Right lobe of liver (tissue), 4 donors: ENCODE measurements around the gene MAG.

Experiments
- POLR2A ChIP-seq: fragments of 450-650 bp; IDR thresholded peaks from one replicate; pipeline ENCODE4 v1.6.1; 2017; ENCODE audit warnings: antibody characterized with exemption, mild to moderate bottlenecking
- TF ChIP-seq, protein P1 (sequence below), 4 donors: fragments of 200-600 bp in 3 of 4; fragments of 450-650 bp in 1 of 4; IDR thresholded peaks; one replicate each; pipeline versions ENCODE4 v1.5.1 to v1.8.0; 2016 to 2022; ENCODE audit warnings: antibody characterized with exemption in 4 of 4, mild to moderate bottlenecking in 2 of 4
- donor health status: DM: no; HTN: no; CAD: no.
- donor health status: DM: no; HTN: no; CAD: no.
- donor health status: DM: no; HTN: yes; CAD: no.

DNA sequence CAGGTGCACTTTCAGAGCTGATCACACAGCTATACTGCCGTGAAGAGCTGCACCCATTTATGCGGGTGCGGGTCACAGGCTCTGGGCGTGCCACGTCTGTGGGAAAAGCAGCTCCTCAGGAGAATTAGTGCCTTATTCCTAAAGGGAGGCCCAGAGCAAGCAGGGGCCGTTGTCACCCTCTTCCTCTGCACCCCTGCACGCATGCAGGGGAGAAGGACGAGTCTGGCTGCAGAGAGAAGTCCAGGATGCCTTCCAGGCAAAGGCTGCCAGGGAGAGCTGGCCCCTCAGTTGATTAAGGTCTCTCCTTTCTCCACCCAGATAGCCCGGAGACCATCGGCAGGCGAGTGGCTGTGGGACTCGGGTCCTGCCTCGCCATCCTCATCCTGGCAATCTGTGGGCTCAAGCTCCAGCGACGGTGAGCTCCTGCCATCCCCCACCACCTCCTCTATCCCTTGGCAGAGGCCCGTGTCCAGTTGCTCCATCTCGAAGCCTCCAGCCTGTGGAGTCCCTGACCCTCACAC lies 52.6 kb downstream of the MAG start:
- TF ChIP-seq, protein P1, sequence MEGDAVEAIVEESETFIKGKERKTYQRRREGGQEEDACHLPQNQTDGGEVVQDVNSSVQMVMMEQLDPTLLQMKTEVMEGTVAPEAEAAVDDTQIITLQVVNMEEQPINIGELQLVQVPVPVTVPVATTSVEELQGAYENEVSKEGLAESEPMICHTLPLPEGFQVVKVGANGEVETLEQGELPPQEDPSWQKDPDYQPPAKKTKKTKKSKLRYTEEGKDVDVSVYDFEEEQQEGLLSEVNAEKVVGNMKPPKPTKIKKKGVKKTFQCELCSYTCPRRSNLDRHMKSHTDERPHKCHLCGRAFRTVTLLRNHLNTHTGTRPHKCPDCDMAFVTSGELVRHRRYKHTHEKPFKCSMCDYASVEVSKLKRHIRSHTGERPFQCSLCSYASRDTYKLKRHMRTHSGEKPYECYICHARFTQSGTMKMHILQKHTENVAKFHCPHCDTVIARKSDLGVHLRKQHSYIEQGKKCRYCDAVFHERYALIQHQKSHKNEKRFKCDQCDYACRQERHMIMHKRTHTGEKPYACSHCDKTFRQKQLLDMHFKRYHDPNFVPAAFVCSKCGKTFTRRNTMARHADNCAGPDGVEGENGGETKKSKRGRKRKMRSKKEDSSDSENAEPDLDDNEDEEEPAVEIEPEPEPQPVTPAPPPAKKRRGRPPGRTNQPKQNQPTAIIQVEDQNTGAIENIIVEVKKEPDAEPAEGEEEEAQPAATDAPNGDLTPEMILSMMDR (IDR thresholded peaks at IDR 0.05) = no peak
- no peak for TF ChIP-seq POLR2A
